ENCODE results near the gene HECTD4.

HECTD4 gene

DNA sequence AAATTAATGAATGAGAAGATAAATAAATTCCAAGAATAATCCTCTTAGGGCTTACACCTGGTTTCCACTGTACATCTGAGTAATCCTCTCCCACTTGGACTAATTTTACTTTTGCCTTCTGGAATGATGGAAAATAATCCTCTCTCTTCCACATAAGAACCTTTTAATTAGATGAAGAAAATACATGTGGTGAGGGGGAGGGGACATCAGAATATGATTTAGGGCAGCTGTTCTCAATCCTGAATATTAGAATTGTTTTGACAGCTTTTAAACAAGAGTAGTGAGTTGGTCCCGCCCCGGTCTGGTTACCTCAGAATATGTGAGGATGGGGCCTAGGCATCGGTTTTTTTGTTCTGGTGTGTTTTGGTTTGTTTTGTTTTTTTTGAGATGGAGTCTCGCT is 51.5 kb downstream of the HECTD4 start:
- H3K9me3 Mint-ChIP-seq: no peaks in the 10 kb centered on the region
- H3K27ac Mint-ChIP-seq: no peak overlapping the region
- H3K4me1 Mint-ChIP-seq (ENCODE audit: low read depth): peaks cover 20% of the 10 kb centered on the region
- no peaks in the 10 kb centered on the region for H3K36me3 Mint-ChIP-seq (ENCODE audit: low read depth)
- intact Hi-C loops (cut with micrococcal nuclease): no loop called here
- no peak overlapping the region for H3K4me3 Mint-ChIP-seq
- H3K27me3 Mint-ChIP-seq: no peaks in the 10 kb centered on the region

- no peak overlapping the region for H3K4me3 Mint-ChIP-seq
- H3K27me3 Mint-ChIP-seq: no peaks in the 10 kb centered on the region
- no peaks in the 10 kb centered on the region for H3K36me3 Mint-ChIP-seq (ENCODE audit: low read depth)
- no peak overlapping the region for H3K27ac Mint-ChIP-seq
- no peaks in the 10 kb centered on the region for H3K9me3 Mint-ChIP-seq
- H3K4me1 Mint-ChIP-seq (ENCODE audit: low read depth): peaks cover 20% of the 10 kb centered on the region
- intact Hi-C loops (cut with micrococcal nuclease): no loop called here
Observed at GRCh38 chr12:112328456-112329124, 53.6 kb downstream of the HECTD4 start.

- H3K4me1 Mint-ChIP-seq (ENCODE audit: low read depth): peaks cover 20% of the 10 kb centered on the region
Observed at GRCh38 chr12:112327209-112327938, 54.9 kb downstream of the HECTD4 start.

GRCh38 chr12:112325622-112326207 is 56.5 kb downstream of the HECTD4 start:
- Mint-ChIP-seq H3K36me3 (ENCODE audit: low read depth) (no peaks in the 10 kb centered on the region), H3K9me3 (no peaks in the 10 kb centered on the region), H3K27ac (no peak overlapping the region), H3K27me3 (no peaks in the 10 kb centered on the region), H3K4me1 (ENCODE audit: low read depth) (peaks cover 6% of the 10 kb centered on the region), H3K4me3 (no peak overlapping the region)
- intact Hi-C loops (cut with micrococcal nuclease): no loop called here

More at GRCh38 chr12:112327209-112327938, 54.9 kb downstream of the HECTD4 start:
- Mint-ChIP-seq H3K27me3 (no peaks in the 10 kb centered on the region), H3K27ac (no peak overlapping the region), H3K36me3 (ENCODE audit: low read depth) (no peaks in the 10 kb centered on the region), H3K9me3 (no peaks in the 10 kb centered on the region), H3K4me3 (no peak overlapping the region)
- intact Hi-C loops (cut with micrococcal nuclease): no loop called here

DNA sequence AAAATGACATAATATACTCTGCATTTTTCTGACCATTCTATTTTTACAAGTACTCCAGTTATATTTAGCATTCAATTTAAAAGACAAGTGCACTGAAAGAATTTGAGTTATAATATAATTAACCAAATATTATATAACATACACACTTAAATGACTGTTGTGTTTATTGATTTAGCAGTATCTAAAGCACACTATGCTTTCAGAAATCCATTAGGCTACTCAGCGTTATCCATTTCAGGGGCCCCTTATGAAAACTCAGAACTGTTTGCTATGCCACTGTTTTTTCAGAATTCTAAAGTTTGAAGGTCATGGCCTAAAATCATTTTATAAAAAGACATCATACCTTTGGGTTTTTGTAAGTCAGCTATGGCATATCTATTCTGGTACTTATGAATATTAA is 57.1 kb downstream of the HECTD4 start:
- Mint-ChIP-seq H3K4me3 (no peak overlapping the region), H3K27ac (no peak overlapping the region), H3K9me3 (no peaks in the 10 kb centered on the region), H3K27me3 (no peaks in the 10 kb centered on the region), H3K36me3 (ENCODE audit: low read depth) (no peaks in the 10 kb centered on the region), H3K4me1 (ENCODE audit: low read depth) (peaks cover 6% of the 10 kb centered on the region)
- intact Hi-C loops (cut with micrococcal nuclease): no loop called here

- Mint-ChIP-seq H3K36me3 (ENCODE audit: low read depth) (peaks cover 15% of the 10 kb centered on the region), H3K9me3 (no peaks in the 10 kb centered on the region), H3K4me3 (no peak overlapping the region), H3K4me1 (ENCODE audit: low read depth) (no peaks in the 10 kb centered on the region), H3K27ac (no peak overlapping the region), H3K27me3 (no peaks in the 10 kb centered on the region)
- intact Hi-C loops (cut with micrococcal nuclease): no loop called here
Observed at GRCh38 chr12:112322882-112323547, 59.2 kb downstream of the HECTD4 start.

DNA sequence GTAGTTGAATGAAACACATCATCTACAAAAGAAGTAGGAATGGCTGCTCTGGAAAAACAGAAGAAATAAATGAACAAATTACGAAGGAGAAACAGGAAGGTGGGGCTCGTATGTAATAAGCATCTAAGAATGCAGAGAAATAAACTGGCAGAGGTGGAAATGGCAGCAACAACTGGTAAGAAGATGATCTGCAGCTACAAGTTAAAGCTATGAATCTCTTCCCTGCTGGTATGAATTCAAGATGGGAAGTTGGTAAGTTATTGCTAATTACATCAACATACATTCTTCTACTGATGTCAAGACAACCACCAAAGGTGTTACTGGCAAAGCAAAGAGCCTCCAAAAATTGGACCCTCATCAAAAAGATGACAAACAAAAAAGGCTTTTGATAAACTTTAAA is 59.8 kb downstream of the HECTD4 start:
- no peaks in the 10 kb centered on the region for H3K9me3 Mint-ChIP-seq
- H3K4me3 Mint-ChIP-seq: no peak overlapping the region
- H3K27ac Mint-ChIP-seq: no peak overlapping the region
- intact Hi-C loops (cut with micrococcal nuclease): no loop called here
- no peaks in the 10 kb centered on the region for H3K4me1 Mint-ChIP-seq (ENCODE audit: low read depth)
- peaks cover 21% of the 10 kb centered on the region for H3K36me3 Mint-ChIP-seq (ENCODE audit: low read depth)
- H3K27me3 Mint-ChIP-seq: no peaks in the 10 kb centered on the region

- intact Hi-C loops (cut with micrococcal nuclease): no loop called here
- H3K27me3 Mint-ChIP-seq: no peaks in the 10 kb centered on the region
- H3K9me3 Mint-ChIP-seq: no peaks in the 10 kb centered on the region
- no peak overlapping the region for H3K27ac Mint-ChIP-seq
- no peak overlapping the region for H3K4me3 Mint-ChIP-seq
- no peaks in the 10 kb centered on the region for H3K4me1 Mint-ChIP-seq (ENCODE audit: low read depth)
- H3K36me3 Mint-ChIP-seq (ENCODE audit: low read depth): peaks cover 27% of the 10 kb centered on the region
Observed at GRCh38 chr12:112321245-112321644, 61.0 kb downstream of the HECTD4 start.

- intact Hi-C loops (cut with micrococcal nuclease): no loop called here
- Mint-ChIP-seq H3K9me3 (no peaks in the 10 kb centered on the region), H3K27me3 (no peaks in the 10 kb centered on the region), H3K4me1 (ENCODE audit: low read depth) (no peaks in the 10 kb centered on the region), H3K36me3 (ENCODE audit: low read depth) (peaks cover 33% of the 10 kb centered on the region), H3K4me3 (no peak overlapping the region), H3K27ac (no peak overlapping the region)
Observed at GRCh38 chr12:112319395-112319794, 62.8 kb downstream of the HECTD4 start.

DNA sequence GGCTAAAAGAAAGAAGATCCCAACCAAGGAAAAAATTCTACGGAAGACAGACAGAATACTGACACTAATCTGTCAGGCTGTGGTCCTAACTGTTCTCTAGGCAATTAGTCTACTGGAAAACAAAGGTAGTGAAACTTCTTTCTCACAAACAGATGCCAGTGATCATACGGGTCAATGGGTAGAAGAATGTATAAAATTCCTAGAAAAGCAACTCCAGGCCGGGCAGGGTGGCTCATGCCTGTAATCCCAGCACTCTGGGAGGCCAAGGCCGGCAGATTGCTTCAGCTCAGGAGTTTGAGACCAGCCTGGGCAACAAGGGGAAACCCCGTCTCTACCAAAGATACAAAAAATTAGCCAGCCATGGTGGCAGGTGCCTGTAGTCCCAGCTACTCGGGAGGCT is 64.8 kb downstream of the HECTD4 start:
- H3K4me1 Mint-ChIP-seq (ENCODE audit: low read depth): no peaks in the 10 kb centered on the region
- H3K27ac Mint-ChIP-seq: no peak overlapping the region
- no peak overlapping the region for H3K4me3 Mint-ChIP-seq
- no peaks in the 10 kb centered on the region for H3K27me3 Mint-ChIP-seq
- H3K36me3 Mint-ChIP-seq (ENCODE audit: low read depth): peaks cover 50% of the 10 kb centered on the region
- no peaks in the 10 kb centered on the region for H3K9me3 Mint-ChIP-seq
- intact Hi-C loops (cut with micrococcal nuclease): no loop called here

GRCh38 chr12:112314981-112315380 is 67.2 kb downstream of the HECTD4 start:
- H3K9me3 Mint-ChIP-seq: no peaks in the 10 kb centered on the region
- H3K4me1 Mint-ChIP-seq (ENCODE audit: low read depth): no peaks in the 10 kb centered on the region
- intact Hi-C loops (cut with micrococcal nuclease): no loop called here
- no peaks in the 10 kb centered on the region for H3K27me3 Mint-ChIP-seq
- H3K27ac Mint-ChIP-seq: no peak overlapping the region
- H3K4me3 Mint-ChIP-seq: no peak overlapping the region
- H3K36me3 Mint-ChIP-seq (ENCODE audit: low read depth): peaks cover 62% of the 10 kb centered on the region

DNA sequence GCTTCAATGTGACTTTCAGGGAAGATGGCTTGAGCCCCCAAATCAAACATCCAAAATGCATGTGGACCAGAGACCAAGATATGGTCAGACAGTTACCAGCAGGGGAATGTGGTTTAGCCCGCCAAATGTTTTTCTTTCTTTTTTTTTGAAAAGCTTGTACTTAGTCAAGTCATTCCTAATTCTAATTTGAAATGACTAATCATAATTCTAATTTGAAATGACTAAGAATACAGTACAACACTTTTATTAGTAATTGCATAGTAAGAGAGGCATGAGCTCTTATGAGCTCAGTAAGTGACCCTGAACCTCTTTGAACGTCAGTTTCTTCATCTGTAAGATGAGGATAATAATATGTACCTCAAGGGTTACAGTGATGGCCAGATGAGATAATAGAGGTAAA is 72.4 kb downstream of the HECTD4 start:
- intact Hi-C loops (cut with micrococcal nuclease): no loop called here
- Mint-ChIP-seq H3K36me3 (ENCODE audit: low read depth) (peaks cover 62% of the 10 kb centered on the region), H3K4me1 (ENCODE audit: low read depth) (no peaks in the 10 kb centered on the region), H3K9me3 (no peaks in the 10 kb centered on the region), H3K27ac (no peak overlapping the region), H3K27me3 (no peaks in the 10 kb centered on the region), H3K4me3 (no peak overlapping the region)

DNA sequence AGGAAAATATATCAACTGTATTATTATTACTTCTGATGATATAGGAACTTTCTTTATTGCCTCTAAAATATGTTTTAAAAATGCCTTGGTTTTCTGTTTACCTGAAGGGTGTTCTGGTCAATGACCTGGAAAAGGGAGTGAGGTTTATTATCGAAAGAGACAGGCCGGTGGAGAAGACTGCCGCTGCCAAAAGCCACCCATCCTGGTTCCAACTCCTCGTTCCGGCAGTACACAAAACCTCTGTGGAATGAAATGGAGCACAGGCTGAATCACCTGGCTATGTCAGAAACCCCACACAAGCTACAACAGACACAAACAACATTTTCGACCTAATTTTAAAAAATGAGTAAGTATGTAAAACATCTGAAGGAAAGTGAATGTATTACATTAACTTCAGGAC is 73.6 kb downstream of the HECTD4 start:
- intact Hi-C loops (cut with micrococcal nuclease): no loop called here
- H3K4me1 Mint-ChIP-seq (ENCODE audit: low read depth): no peaks in the 10 kb centered on the region
- peaks cover 68% of the 10 kb centered on the region for H3K36me3 Mint-ChIP-seq (ENCODE audit: low read depth)
- no peak overlapping the region for H3K27ac Mint-ChIP-seq
- no peaks in the 10 kb centered on the region for H3K27me3 Mint-ChIP-seq
- no peaks in the 10 kb centered on the region for H3K9me3 Mint-ChIP-seq
- H3K4me3 Mint-ChIP-seq: no peak overlapping the region

- Mint-ChIP-seq H3K4me1 (ENCODE audit: low read depth) (no peaks in the 10 kb centered on the region), H3K27me3 (no peaks in the 10 kb centered on the region), H3K9me3 (no peaks in the 10 kb centered on the region), H3K27ac (no peak overlapping the region), H3K4me3 (no peak overlapping the region), H3K36me3 (ENCODE audit: low read depth) (peaks cover 68% of the 10 kb centered on the region)
- intact Hi-C loops (cut with micrococcal nuclease): no loop called here
Observed at GRCh38 chr12:112308161-112308560, 74.1 kb downstream of the HECTD4 start.

All from dendritic cell treated with granulocyte-macrophage colony-stimulating factor and Interleukin-4, amounts not matched to agents 40 ng/mL and 50 ng/mL, for 4 days (primary cell).